ENCODE results near the gene PSEN1.

The PSEN1 gene

DNA sequence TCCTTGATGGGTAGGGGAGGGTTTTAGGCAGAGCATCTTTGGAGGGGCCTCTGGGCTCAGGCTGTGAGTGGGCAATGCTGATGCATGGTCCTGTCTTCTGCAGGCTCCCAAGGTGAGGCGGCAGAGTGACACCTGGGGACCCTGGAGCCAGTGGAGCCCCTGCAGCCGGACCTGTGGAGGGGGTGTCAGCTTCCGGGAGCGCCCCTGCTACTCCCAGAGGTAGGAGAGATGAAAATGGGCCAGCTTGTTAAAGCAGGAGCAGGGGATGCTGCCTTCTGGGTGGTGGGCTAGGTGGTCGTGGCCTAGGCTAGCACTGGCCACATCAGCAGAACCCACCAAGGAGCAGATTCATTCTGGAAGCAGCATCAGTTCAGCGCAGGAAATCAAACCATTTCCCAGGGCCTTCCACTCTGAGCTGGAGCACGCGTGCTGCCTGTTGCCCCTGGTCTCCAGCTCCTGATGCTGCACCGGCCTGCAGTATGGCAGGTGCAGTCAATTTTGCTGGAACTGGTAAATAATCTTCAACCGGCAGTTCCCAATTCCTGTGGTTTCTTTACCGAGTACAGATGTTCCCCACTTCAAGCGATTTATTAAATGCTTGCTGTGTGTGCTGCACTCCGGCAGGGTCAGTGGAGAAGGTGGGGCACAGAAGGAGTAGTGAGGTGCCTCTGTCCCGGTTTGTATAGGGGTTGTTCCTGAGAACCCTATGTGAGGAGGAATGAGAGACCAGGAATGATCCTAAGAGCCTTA is 108.4 kb downstream of the PSEN1 start:
- no peak for DNase-seq (ENCODE audit: low read depth)
- TF ChIP-seq, protein P1, sequence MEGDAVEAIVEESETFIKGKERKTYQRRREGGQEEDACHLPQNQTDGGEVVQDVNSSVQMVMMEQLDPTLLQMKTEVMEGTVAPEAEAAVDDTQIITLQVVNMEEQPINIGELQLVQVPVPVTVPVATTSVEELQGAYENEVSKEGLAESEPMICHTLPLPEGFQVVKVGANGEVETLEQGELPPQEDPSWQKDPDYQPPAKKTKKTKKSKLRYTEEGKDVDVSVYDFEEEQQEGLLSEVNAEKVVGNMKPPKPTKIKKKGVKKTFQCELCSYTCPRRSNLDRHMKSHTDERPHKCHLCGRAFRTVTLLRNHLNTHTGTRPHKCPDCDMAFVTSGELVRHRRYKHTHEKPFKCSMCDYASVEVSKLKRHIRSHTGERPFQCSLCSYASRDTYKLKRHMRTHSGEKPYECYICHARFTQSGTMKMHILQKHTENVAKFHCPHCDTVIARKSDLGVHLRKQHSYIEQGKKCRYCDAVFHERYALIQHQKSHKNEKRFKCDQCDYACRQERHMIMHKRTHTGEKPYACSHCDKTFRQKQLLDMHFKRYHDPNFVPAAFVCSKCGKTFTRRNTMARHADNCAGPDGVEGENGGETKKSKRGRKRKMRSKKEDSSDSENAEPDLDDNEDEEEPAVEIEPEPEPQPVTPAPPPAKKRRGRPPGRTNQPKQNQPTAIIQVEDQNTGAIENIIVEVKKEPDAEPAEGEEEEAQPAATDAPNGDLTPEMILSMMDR (IDR thresholded peaks at IDR 0.05; ENCODE audit: control insufficient read depth, insufficient read depth, low read depth, low read length, missing control alignments) = no peak
- no peak overlapping the region for H3K4me3 ChIP-seq (ENCODE audit: control insufficient read depth, low read depth, low read length)

DNA sequence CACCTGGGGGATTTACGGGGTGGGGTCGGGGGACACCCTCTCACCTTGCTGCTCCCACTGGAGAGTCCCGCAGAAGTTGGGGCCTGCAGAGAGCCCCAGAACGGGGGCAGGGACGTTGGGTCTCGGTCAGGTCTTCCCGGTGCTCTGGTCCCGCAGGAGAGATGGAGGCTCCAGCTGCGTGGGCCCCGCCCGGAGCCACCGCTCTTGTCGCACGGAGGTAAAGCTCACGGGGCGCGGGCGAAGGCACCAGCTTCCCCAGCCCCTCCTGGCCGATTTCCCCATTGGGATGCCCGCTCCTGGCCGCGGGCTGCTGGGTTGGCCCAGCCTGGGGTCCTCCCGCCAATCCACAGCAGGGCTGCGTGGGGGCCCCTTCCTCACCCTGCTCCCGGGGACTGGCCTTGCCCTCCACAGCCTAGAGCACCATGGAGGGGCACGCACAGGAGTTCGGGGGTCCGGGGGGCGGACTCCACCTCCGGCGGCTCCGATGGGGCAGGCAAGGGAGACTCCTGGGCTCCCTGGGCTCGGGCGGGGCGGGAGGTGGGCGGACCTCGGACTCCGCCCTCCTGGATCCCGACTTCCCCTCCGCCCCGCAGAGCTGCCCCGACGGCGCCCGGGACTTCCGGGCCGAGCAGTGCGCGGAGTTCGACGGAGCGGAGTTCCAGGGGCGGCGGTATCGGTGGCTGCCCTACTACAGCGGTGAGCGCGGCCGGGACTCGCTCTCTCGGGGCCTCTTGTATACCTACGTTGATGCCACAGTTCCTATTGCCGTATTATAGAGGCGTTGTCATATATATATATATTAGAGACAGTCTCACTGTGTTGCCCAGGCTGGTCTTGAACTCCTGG is 109.4 kb downstream of the PSEN1 start:
- peak overlapping the region; percentile 15 for H3K4me3 ChIP-seq (ENCODE audit: control insufficient read depth, low read depth, low read length)
- TF ChIP-seq, protein P1 (IDR thresholded peaks at IDR 0.05; ENCODE audit: control insufficient read depth, insufficient read depth, low read depth, low read length, missing control alignments) = no peak
- DNase-seq (ENCODE audit: low read depth) = no peak

DNA sequence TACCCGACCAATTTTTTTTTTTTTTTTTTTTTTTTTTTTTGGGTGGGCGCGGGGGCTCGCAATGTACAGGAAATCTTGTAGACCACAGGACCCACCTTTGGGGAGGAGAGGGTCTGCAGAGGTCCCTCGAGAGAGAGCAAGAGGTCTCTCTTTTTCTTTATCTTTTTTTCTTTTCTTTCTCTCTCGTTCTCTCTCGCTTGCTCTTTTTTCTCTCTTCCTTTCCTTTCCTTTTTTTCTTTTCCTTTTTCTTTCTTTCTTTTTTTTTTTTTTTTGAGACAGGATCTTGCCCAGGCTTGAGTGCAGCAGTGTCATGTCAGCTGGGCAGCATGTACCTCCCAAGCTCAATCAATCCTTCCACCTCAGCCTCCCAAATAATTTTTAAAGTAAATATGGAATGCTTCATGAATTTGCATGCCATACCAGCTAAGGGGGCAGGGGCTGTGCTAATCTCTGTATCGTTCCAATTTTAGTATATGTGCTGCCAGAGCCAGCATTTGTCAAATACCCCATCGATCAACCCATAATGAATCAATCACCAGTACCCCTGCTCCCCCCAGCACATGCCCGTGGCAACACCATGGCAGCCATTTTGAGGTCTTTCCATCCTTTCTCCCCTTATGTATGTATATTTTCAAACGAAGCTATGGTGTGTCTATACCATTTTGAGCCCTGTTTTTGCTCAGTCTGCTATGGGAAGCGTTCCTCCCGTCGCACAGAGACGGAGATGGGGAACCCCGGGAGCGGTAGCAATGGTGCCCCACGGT is 110.3 kb downstream of the PSEN1 start:
- H3K4me3 ChIP-seq (ENCODE audit: control insufficient read depth, low read depth, low read length) = no peak overlapping the region
- TF ChIP-seq, protein P1 (IDR thresholded peaks at IDR 0.05; ENCODE audit: control insufficient read depth, insufficient read depth, low read depth, low read length, missing control alignments) = no peak
- DNase-seq (ENCODE audit: low read depth) = no peak

DNA sequence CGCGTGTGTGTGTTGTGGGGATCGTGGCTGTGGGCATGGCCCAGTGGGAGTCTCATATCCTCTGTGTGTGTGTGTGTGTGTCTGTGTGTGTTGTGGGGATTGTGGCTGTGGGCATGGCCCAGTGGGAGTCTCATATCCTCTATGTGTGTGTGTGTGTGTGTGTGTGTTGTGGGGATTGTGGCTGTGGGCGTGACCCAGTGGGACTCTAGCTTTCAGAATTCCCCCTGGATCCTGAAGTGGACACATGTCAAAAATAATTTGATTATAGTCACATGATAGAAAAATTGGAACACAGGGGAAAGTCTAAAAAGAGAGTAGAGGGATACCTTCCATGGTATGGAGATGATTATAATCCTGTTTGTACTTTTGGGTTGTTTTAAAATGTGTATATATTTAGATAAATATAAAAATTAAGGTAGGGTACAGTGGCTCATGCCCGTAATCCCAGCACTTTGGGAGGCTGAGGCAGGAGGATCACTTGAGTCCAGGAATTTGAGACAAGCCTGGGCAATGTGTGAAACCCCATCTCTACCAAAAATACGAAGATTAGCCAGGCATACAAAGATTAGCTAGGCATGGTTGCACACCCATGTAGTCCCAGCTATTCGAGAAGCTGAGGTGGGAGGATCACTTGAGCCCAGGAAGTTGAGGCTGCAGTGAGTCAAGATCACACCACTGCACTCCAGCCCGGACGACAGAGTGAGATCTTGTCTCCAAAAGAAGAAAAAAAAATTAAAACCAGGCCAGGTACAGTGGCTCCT is 112.0 kb downstream of the PSEN1 start:
- no peak overlapping the region for H3K4me3 ChIP-seq (ENCODE audit: control insufficient read depth, low read depth, low read length)
- DNase-seq (ENCODE audit: low read depth) = no peak
- TF ChIP-seq, protein P1 (IDR thresholded peaks at IDR 0.05; ENCODE audit: control insufficient read depth, insufficient read depth, low read depth, low read length, missing control alignments) = no peak

DNA sequence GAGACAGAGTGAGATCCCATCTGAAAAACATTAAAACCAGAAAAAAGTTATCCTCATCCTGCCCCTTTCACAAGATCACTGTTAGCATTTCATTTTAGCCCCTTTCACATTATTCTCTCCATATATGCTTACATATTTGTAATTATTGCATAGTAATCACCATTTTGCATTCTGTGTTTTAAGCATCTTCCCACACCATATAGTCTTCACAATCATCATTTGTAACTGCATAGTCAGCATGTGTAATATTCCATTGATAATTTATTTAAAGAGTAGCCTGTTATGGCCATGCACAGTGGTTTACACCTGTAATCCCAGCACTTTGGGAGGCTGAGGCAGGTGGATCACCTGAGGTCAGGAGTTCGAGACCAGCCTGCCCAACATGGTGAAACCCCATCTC is 112.8 kb downstream of the PSEN1 start:
- no peak for DNase-seq (ENCODE audit: low read depth)
- no peak overlapping the region for H3K4me3 ChIP-seq (ENCODE audit: control insufficient read depth, low read depth, low read length)
- TF ChIP-seq, protein P1 (IDR thresholded peaks at IDR 0.05; ENCODE audit: control insufficient read depth, insufficient read depth, low read depth, low read length, missing control alignments) = no peak
